ENCODE results near the gene SEMA4C. TPM values are rescaled to one million over a fixed set of nuclear protein-coding genes. Genes with fewer than 3 reads are reported as not detected.

SEMA4C gene
- polyA plus RNA-seq, 1 donor from 2014 or later, result 88.7 TPM

GRCh38 chr2:96903318-96903717 lies 33.4 kb upstream of the SEMA4C start:
- Histone ChIP-seq H3K27ac (ENCODE audit: low read length) (no peak overlapping the region), H3K27me3 (ENCODE audit: insufficient read depth, low read depth, low read length) (no peaks in the 10 kb centered on the region), H3K4me3 (ENCODE audit: low read length) (no peak overlapping the region), H3K9me2 (ENCODE audit: insufficient read depth, low read length) (no peaks in the 10 kb centered on the region), H3F3A (ENCODE audit: insufficient read depth, low read length, poor library complexity, severe bottlenecking) (no peaks in the 10 kb centered on the region), H3K36me3 (ENCODE audit: insufficient read depth, low read length) (no peaks in the 10 kb centered on the region), H3K4me2 (ENCODE audit: low read length) (no peak overlapping the region), H4K20me1 (ENCODE audit: insufficient read depth) (no peaks in the 10 kb centered on the region), H3K79me2 (replicated peaks; ENCODE audit: insufficient read depth, low read length) (no peaks in the 10 kb centered on the region), H3K9ac (ENCODE audit: low read length) (no peak overlapping the region), H3K9me3 (ENCODE audit: low read length) (no peaks in the 10 kb centered on the region), H2AFZ (ENCODE audit: low read depth, low read length) (no peak overlapping the region)
- TF ChIP-seq MXI1 (conservative IDR thresholded peaks at IDR 0.05; ENCODE audit: poor library complexity, severe bottlenecking) (no peak), TAF1 (IDR thresholded peaks at IDR 0.05; ENCODE audit: low read depth) (no peak), CTCF (IDR thresholded peaks at IDR 0.05; ENCODE audit: poor library complexity, severe bottlenecking) (no peak), RAD21 (conservative IDR thresholded peaks at IDR 0.05) (no peak), REST (IDR thresholded peaks at IDR 0.05; ENCODE audit: borderline replicate concordance) (no peak)

GRCh38 chr2:96900237-96900636 lies 30.4 kb upstream of the SEMA4C start:
- no peaks in the 10 kb centered on the region for H3K9me3 ChIP-seq (ENCODE audit: low read length)
- no peak overlapping the region for H3K9ac ChIP-seq (ENCODE audit: low read length)
- no peaks in the 10 kb centered on the region for H3K36me3 ChIP-seq (ENCODE audit: insufficient read depth, low read length)
- H4K20me1 ChIP-seq (ENCODE audit: insufficient read depth), result no peaks in the 10 kb centered on the region
- no peak overlapping the region for H3K27ac ChIP-seq (ENCODE audit: low read length)
- no peaks in the 10 kb centered on the region for H3F3A ChIP-seq (ENCODE audit: insufficient read depth, low read length, poor library complexity, severe bottlenecking)
- no peaks in the 10 kb centered on the region for H3K9me2 ChIP-seq (ENCODE audit: insufficient read depth, low read length)
- H3K4me3 ChIP-seq (ENCODE audit: low read length), result no peak overlapping the region
- no peak overlapping the region for H2AFZ ChIP-seq (ENCODE audit: low read depth, low read length)
- H3K27me3 ChIP-seq (ENCODE audit: insufficient read depth, low read depth, low read length), result no peaks in the 10 kb centered on the region
- TF ChIP-seq EP300 (conservative IDR thresholded peaks at IDR 0.05; ENCODE audit: poor library complexity, severe bottlenecking) (no peak), EZH2 (IDR thresholded peaks at IDR 0.05; ENCODE audit: borderline replicate concordance, insufficient read depth, low read length, poor library complexity, severe bottlenecking) (no peak), CTCF (IDR thresholded peaks at IDR 0.05; ENCODE audit: poor library complexity, severe bottlenecking) (no peak), SMC3 (conservative IDR thresholded peaks at IDR 0.05; ENCODE audit: poor library complexity) (no peak), RAD21 (conservative IDR thresholded peaks at IDR 0.05) (no peak), TAF1 (IDR thresholded peaks at IDR 0.05; ENCODE audit: low read depth) (no peak), POLR2AphosphoS5 (IDR thresholded peaks at IDR 0.05) (no peak), MXI1 (conservative IDR thresholded peaks at IDR 0.05; ENCODE audit: poor library complexity, severe bottlenecking) (no peak), REST (IDR thresholded peaks at IDR 0.05; ENCODE audit: borderline replicate concordance) (no peak)
- H3K79me2 ChIP-seq (replicated peaks; ENCODE audit: insufficient read depth, low read length), result no peaks in the 10 kb centered on the region
- no peak overlapping the region for H3K4me2 ChIP-seq (ENCODE audit: low read length)

Data from neural cell (in vitro differentiated cells).